Gastroesophageal sphincter (tissue), 4 donors: Measurements from ENCODE around the gene SYT7. TPM values are rescaled to one million over a fixed set of nuclear protein-coding genes. Genes with fewer than 3 reads are reported as not detected.

ENCODE experiments used
- ATAC-seq: fragments of 150-250 bp; one replicate; pipeline ENCODE4 v1.9.1; 2016; ENCODE audit warnings: mild to moderate bottlenecking, moderate library complexity
- H3K27ac ChIP-seq, 4 donors: fragments of 200-600 bp; sonication (generic) in 3 of 4; 1 replicate in 3 of 4; 2 replicates in 1 of 4; pipeline ENCODE4 v1.5.1; 2016 to 2019
- H3K27me3 ChIP-seq: fragments of 200-600 bp; sonication (generic); one replicate; pipeline ENCODE4 v1.5.1; 2019
- H3K36me3 ChIP-seq, 2 donors: fragments of 200-600 bp; sonication (generic); one replicate each; pipeline ENCODE4 v1.5.1; 2019; ENCODE audit warnings: control low read depth in 1 of 2
- H3K4me1 ChIP-seq, 3 donors: fragments of 200-600 bp; sonication (generic); 1 replicate in 2 of 3; 2 replicates in 1 of 3; pipeline ENCODE4 v1.5.1; 2016 to 2019; ENCODE audit warnings: control low read depth in 2 of 3
- H3K4me3 ChIP-seq, 2 donors: fragments of 200-600 bp; sonication (generic); one replicate each; pipeline ENCODE4 v1.5.1; 2019; ENCODE audit warnings: mild to moderate bottlenecking in 1 of 2, moderate library complexity in 1 of 2
- H3K9me3 ChIP-seq, 3 donors: fragments of 200-600 bp; sonication (generic); one replicate each; pipeline ENCODE4 v1.5.1; 2017 to 2019; ENCODE audit warnings: control low read depth in 2 of 3
- CTCF ChIP-seq, 4 experiments: fragments of 200-600 bp in 2 of 4; fragments of 450-650 bp in 2 of 4; sonication (generic) in 1 of 4; IDR thresholded peaks; one replicate each; pipeline ENCODE4 v1.5.1; 2017 to 2019; ENCODE audit warnings: antibody characterized with exemption in 4 of 4, mild to moderate bottlenecking in 2 of 4, moderate library complexity in 2 of 4
- EP300 ChIP-seq: sonication (generic); formaldehyde crosslinking; IDR thresholded peaks from one replicate; pipeline ENCODE4 v1.6.1; 2017; ENCODE audit warnings: antibody characterized with exemption, mild to moderate bottlenecking
- POLR2A ChIP-seq, 2 donors: fragments of 450-650 bp; IDR thresholded peaks; one replicate each; pipeline ENCODE4 v1.6.1; 2017; ENCODE audit warnings: antibody characterized with exemption in 2 of 2, mild to moderate bottlenecking in 2 of 2, moderate library complexity in 1 of 2
- POLR2AphosphoS5 ChIP-seq: sonication (generic); formaldehyde crosslinking; IDR thresholded peaks from one replicate; pipeline ENCODE4 v1.6.1; 2017; ENCODE audit warnings: antibody characterized with exemption
- WGBS, 2 donors: methylation state at CpG; one replicate each; pipeline ENCODE4 v1.1.5; 2018; ENCODE audit warnings: low coverage in 1 of 2; 5-methylcytosine and 5-hydroxymethylcytosine counted together
- total RNA-seq, 4 donors: library from RNA; depleted of rRNA; stranded (reverse); fragments of >200 nt; gene quantifications; one replicate each; pipeline ENCODE4 v1.1.0, GENCODE V29; 2016

The SYT7 gene
- total RNA-seq, 4 donors from 2014 or later = 1.8 to 3.7 (median 3.1) TPM

GRCh38 chr11:61526956-61527731 is 53.7 kb downstream of the SYT7 start:
- no peak for ATAC-seq
- no peak for TF ChIP-seq POLR2AphosphoS5
- TF ChIP-seq POLR2A (IDR thresholded peaks at IDR 0.05) = no peak
- TF ChIP-seq CTCF (IDR thresholded peaks at IDR 0.05) = no peak
- no peak for TF ChIP-seq EP300
- H3K4me1 ChIP-seq = no peaks in the 10 kb centered on the region
- no peaks in the 10 kb centered on the region for H3K36me3 ChIP-seq
- H3K9me3 ChIP-seq = no peaks in the 10 kb centered on the region
- H3K27me3 ChIP-seq = peaks cover 77% of the 10 kb centered on the region
- H3K4me3 ChIP-seq = no peak overlapping the region
- H3K27ac ChIP-seq = no peak overlapping the region
- 70 to 86% methylated on average over 8 to 11 of the region's 20 CpGs for WGBS, 2 donors

GRCh38 chr11:61526229-61526628 is 54.6 kb downstream of the SYT7 start:
- Histone ChIP-seq H3K4me1 (no peaks in the 10 kb centered on the region), H3K36me3 (no peaks in the 10 kb centered on the region), H3K9me3 (no peaks in the 10 kb centered on the region), H3K4me3 (no peak overlapping the region), H3K27ac (no peak overlapping the region), H3K27me3 (peaks cover 72% of the 10 kb centered on the region)
- no peak for ATAC-seq
- TF ChIP-seq EP300 = no peak
- TF ChIP-seq CTCF (IDR thresholded peaks at IDR 0.05) = no peak
- no peak for TF ChIP-seq POLR2A (IDR thresholded peaks at IDR 0.05)
- 67% methylated on average over 1 of the region's 1 CpG; no CpG with 5 or more reads in 1 of the 2 donors for WGBS, 2 donors

GRCh38 chr11:61524963-61525587 is 55.8 kb downstream of the SYT7 start:
- WGBS, 2 donors = 84% methylated on average over 13 to 19 of the region's 19 CpGs
- ATAC-seq = no peak
- H3K27ac ChIP-seq = no peak overlapping the region
- no peaks in the 10 kb centered on the region for H3K9me3 ChIP-seq
- H3K27me3 ChIP-seq = peaks cover 69% of the 10 kb centered on the region
- TF ChIP-seq CTCF (IDR thresholded peaks at IDR 0.05) (no peak), EP300 (no peak), POLR2A (IDR thresholded peaks at IDR 0.05) (no peak), POLR2AphosphoS5 (no peak)
- H3K36me3 ChIP-seq = no peaks in the 10 kb centered on the region
- H3K4me3 ChIP-seq = no peak overlapping the region
- H3K4me1 ChIP-seq = no peaks in the 10 kb centered on the region

GRCh38 chr11:61524446-61524845 is 56.4 kb downstream of the SYT7 start:
- TF ChIP-seq POLR2AphosphoS5 (no peak), CTCF (IDR thresholded peaks at IDR 0.05) (no peak), EP300 (no peak), POLR2A (IDR thresholded peaks at IDR 0.05) (no peak)
- Histone ChIP-seq H3K4me3 (no peak overlapping the region), H3K4me1 (no peaks in the 10 kb centered on the region), H3K27me3 (peaks cover 63% of the 10 kb centered on the region), H3K27ac (no peak overlapping the region), H3K36me3 (no peaks in the 10 kb centered on the region), H3K9me3 (no peaks in the 10 kb centered on the region)
- no peak for ATAC-seq
- WGBS, 2 donors = 90 to 92% methylated on average over 2 to 4 of the region's 12 CpGs

GRCh38 chr11:61522881-61523280 is 58.0 kb downstream of the SYT7 start:
- no peaks in the 10 kb centered on the region for H3K4me1 ChIP-seq
- no peak for ATAC-seq
- no peak for TF ChIP-seq POLR2AphosphoS5
- no peak overlapping the region for H3K27ac ChIP-seq
- H3K4me3 ChIP-seq = no peak overlapping the region
- no peaks in the 10 kb centered on the region for H3K9me3 ChIP-seq
- WGBS, 2 donors = 80% methylated on average over 1 to 5 of the region's 15 CpGs
- no peaks in the 10 kb centered on the region for H3K36me3 ChIP-seq
- peaks cover 57% of the 10 kb centered on the region for H3K27me3 ChIP-seq
